ENCODE results near the gene RACGAP1.
A peak's percentile ranks its signal among the peaks of the same experiment; 100 is the strongest.

The RACGAP1 gene

GRCh38 chr12:49954863-49955830 is 70.1 kb downstream of the RACGAP1 start:
- no peak for DNase-seq (ENCODE audit: low read depth in 2 of 2)

- no peak for DNase-seq (ENCODE audit: low read depth in 2 of 2)
Measured at GRCh38 chr12:49953961-49954846, 71.1 kb downstream of the RACGAP1 start.

- DNase-seq (ENCODE audit: low read depth in 2 of 2) = no peak
Measured at GRCh38 chr12:49953151-49953550, 72.1 kb downstream of the RACGAP1 start.

GRCh38 chr12:49952391-49953055 is 72.8 kb downstream of the RACGAP1 start:
- DNase-seq (ENCODE audit: low read depth in 2 of 2) = no peak

GRCh38 chr12:49951411-49952240 is 73.7 kb downstream of the RACGAP1 start:
- no peak for DNase-seq (ENCODE audit: low read depth in 2 of 2)

GRCh38 chr12:49950273-49951251 is 74.7 kb downstream of the RACGAP1 start, which contains the start of gene AQP2:
TSS of gene AQP2 (plus strand) at chr12:49950737. CDS start at chr12:49950831, 94 bp downstream.
- DNase-seq (ENCODE audit: low read depth in 2 of 2) = no peak

GRCh38 chr12:49949866-49950265 is 75.4 kb downstream of the RACGAP1 start:
- DNase-seq (ENCODE audit: low read depth in 2 of 2) = no peak

GRCh38 chr12:49948866-49949845 is 76.1 kb downstream of the RACGAP1 start:
- DNase-seq (ENCODE audit: low read depth in 2 of 2) = no peak

GRCh38 chr12:49947593-49948226 is 77.6 kb downstream of the RACGAP1 start:
- no peak for DNase-seq (ENCODE audit: low read depth in 2 of 2)

GRCh38 chr12:49946497-49946896 is 78.8 kb downstream of the RACGAP1 start:
- no peak for DNase-seq (ENCODE audit: low read depth in 2 of 2)

GRCh38 chr12:49946086-49946485 is 79.2 kb downstream of the RACGAP1 start:
- no peak for DNase-seq (ENCODE audit: low read depth in 2 of 2)

GRCh38 chr12:49945394-49946080 is 79.8 kb downstream of the RACGAP1 start:
- DNase-seq (ENCODE audit: low read depth in 2 of 2) = peak; percentile 80 to 85

GRCh38 chr12:49944718-49945117 is 80.6 kb downstream of the RACGAP1 start:
- DNase-seq (ENCODE audit: low read depth in 2 of 2) = no peak

GRCh38 chr12:49944046-49944445 is 81.2 kb downstream of the RACGAP1 start:
- DNase-seq (ENCODE audit: low read depth in 2 of 2) = no peak

- DNase-seq (ENCODE audit: low read depth in 2 of 2) = no peak
Measured at GRCh38 chr12:49943625-49943960, 81.7 kb downstream of the RACGAP1 start.

GRCh38 chr12:49942921-49943624 is 82.2 kb downstream of the RACGAP1 start:
- no peak for DNase-seq (ENCODE audit: low read depth in 2 of 2)

- no peak for DNase-seq (ENCODE audit: low read depth in 2 of 2)
Measured at GRCh38 chr12:49942512-49942893, 82.8 kb downstream of the RACGAP1 start.
